DOHH2 (cell line): ENCODE measurements around the gene PRKAR2B.
"Not testable (repeated sequence)": the region's sequence is repeated elsewhere in the genome, so short reads cannot be mapped to it uniquely, and the experiment has no call there.

Source experiments
- H3F3A ChIP-seq: fragments of 200-600 bp; sonication (generic), shearing (Covaris generic); 2 replicates; pipeline ENCODE4 v1.6.0; 2016; ENCODE audit warnings: antibody characterized with exemption, mild to moderate bottlenecking; ENCODE audit not compliant: control insufficient read depth, insufficient read depth
- H3K27ac ChIP-seq: fragments of 200-600 bp; sonication (generic); 2 replicates; pipeline ENCODE4 v1.5.1; 2014; ENCODE audit warnings: low read depth, mild to moderate bottlenecking, low read length, moderate library complexity
- H3K27me3 ChIP-seq: fragments of 200-600 bp; sonication (generic); 2 replicates; pipeline ENCODE4 v1.6.1; 2014; ENCODE audit warnings: mild to moderate bottlenecking, low read length, mixed read lengths; ENCODE audit not compliant: control insufficient read depth
- H3K36me3 ChIP-seq: fragments of 200-600 bp; sonication (generic); 2 replicates; pipeline ENCODE4 v1.6.1; 2014; ENCODE audit warnings: mild to moderate bottlenecking, low read length, moderate library complexity, mixed read lengths; ENCODE audit not compliant: control insufficient read depth
- H3K4me1 ChIP-seq: fragments of 200-600 bp; sonication (generic); 2 replicates; pipeline ENCODE4 v1.6.1; 2014; ENCODE audit warnings: mild to moderate bottlenecking, low read length, mixed read lengths; ENCODE audit not compliant: control insufficient read depth
- H3K4me2 ChIP-seq: fragments of 200-600 bp; sonication (generic); 2 replicates; pipeline ENCODE4 v1.6.0; 2014; ENCODE audit warnings: mild to moderate bottlenecking, low read length, moderate library complexity
- H3K4me3 ChIP-seq: fragments of 200-600 bp; sonication (generic); 2 replicates; pipeline ENCODE4 v1.5.1; 2014; ENCODE audit warnings: mild to moderate bottlenecking, low read length, mixed read lengths
- H3K79me2 ChIP-seq: fragments of 200-600 bp; sonication (generic); 2 replicates; pipeline ENCODE4 v1.6.1; 2014; ENCODE audit warnings: mild to moderate bottlenecking, low read length, mixed read lengths; ENCODE audit not compliant: control insufficient read depth
- H3K9me2 ChIP-seq: fragments of 200-600 bp; sonication (generic); replicated peaks from 2 replicates; pipeline ENCODE4 v1.6.1; 2014; ENCODE audit warnings: mild to moderate bottlenecking, low read length, mixed read lengths; ENCODE audit not compliant: control insufficient read depth
- H3K9me3 ChIP-seq: fragments of 200-600 bp; sonication (generic); 2 replicates; pipeline ENCODE4 v1.6.1; 2014; ENCODE audit warnings: antibody characterized with exemption, low read length, mixed read lengths; ENCODE audit not compliant: control insufficient read depth, insufficient read depth
- H4K20me1 ChIP-seq: fragments of 200-600 bp; sonication (generic); 2 replicates; pipeline ENCODE4 v1.6.0; 2014; ENCODE audit warnings: low read depth, mild to moderate bottlenecking, antibody characterized with exemption, low read length, moderate library complexity; ENCODE audit not compliant: control insufficient read depth, insufficient read depth
- CTCF ChIP-seq: fragments of 200-600 bp; sonication (generic); IDR thresholded peaks from one replicate; pipeline ENCODE4 v1.5.1; 2014; ENCODE audit warnings: antibody characterized with exemption, mild to moderate bottlenecking, low read depth, low read length; ENCODE audit not compliant: poor library complexity, severe bottlenecking
- EZH2phosphoT487 ChIP-seq: fragments of 200-600 bp; sonication (generic); IDR thresholded peaks from 2 replicates; pipeline ENCODE4 v1.6.1; 2017; ENCODE audit warnings: borderline replicate concordance, mild to moderate bottlenecking, antibody characterized with exemption, low read length, moderate library complexity, mixed read lengths

The PRKAR2B gene

GRCh38 chr7:107152011-107152410 is 107.5 kb downstream of the PRKAR2B start:
- TF ChIP-seq CTCF, result no peak
- no peak for TF ChIP-seq EZH2phosphoT487
- Histone ChIP-seq H3K4me1 (peaks cover 43% of the 10 kb centered on the region), H3K27ac (no peak overlapping the region), H3K36me3 (peaks cover 66% of the 10 kb centered on the region), H3K27me3 (no peaks in the 10 kb centered on the region), H3K79me2 (0 out of 2 replicates have a peak, but pooled peaks cover 6% of the 10 kb centered on the region), H4K20me1 (no peaks in the 10 kb centered on the region), H3K9me3 (no peaks in the 10 kb centered on the region), H3K4me2 (no peak overlapping the region), H3F3A (peaks cover 8% of the 10 kb centered on the region; the same call in 1 of the 2 replicates), H3K4me3 (no peak overlapping the region), H3K9me2 (no peaks in the 10 kb centered on the region)

GRCh38 chr7:107154826-107155225 is 110.3 kb downstream of the PRKAR2B start:
- Histone ChIP-seq H3K9me3 (no peaks in the 10 kb centered on the region), H3F3A (peaks cover 12% of the 10 kb centered on the region; the same call in 1 of the 2 replicates), H3K4me2 (no peak overlapping the region), H3K27ac (no peak overlapping the region), H3K27me3 (no peaks in the 10 kb centered on the region), H3K9me2 (no peaks in the 10 kb centered on the region), H3K4me1 (peaks cover 16% of the 10 kb centered on the region), H4K20me1 (no peaks in the 10 kb centered on the region), H3K36me3 (peaks cover 76% of the 10 kb centered on the region), H3K4me3 (no peak overlapping the region), H3K79me2 (no peaks in the 10 kb centered on the region)
- TF ChIP-seq EZH2phosphoT487 (no peak), CTCF (no peak)

- peaks cover 84% of the 10 kb centered on the region for H3K36me3 ChIP-seq
- not testable (repeated sequence) for H3K79me2 ChIP-seq
These were observed 111.2 kb downstream of the PRKAR2B start for GRCh38 chr7:107155726-107156125.

GRCh38 chr7:107157091-107157490 is 112.6 kb downstream of the PRKAR2B start:
- H3F3A ChIP-seq, result peaks cover 15% of the 10 kb centered on the region; the same call in 1 of the 2 replicates
- no peaks in the 10 kb centered on the region for H3K27me3 ChIP-seq
- H4K20me1 ChIP-seq, result no peaks in the 10 kb centered on the region
- H3K9me3 ChIP-seq, result no peaks in the 10 kb centered on the region
- TF ChIP-seq EZH2phosphoT487 (no peak), CTCF (no peak)
- peaks cover 76% of the 10 kb centered on the region for H3K36me3 ChIP-seq
- no peaks in the 10 kb centered on the region for H3K9me2 ChIP-seq
- no peak overlapping the region for H3K4me3 ChIP-seq
- no peak overlapping the region for H3K4me2 ChIP-seq
- no peaks in the 10 kb centered on the region for H3K79me2 ChIP-seq
- H3K27ac ChIP-seq, result no peak overlapping the region
- H3K4me1 ChIP-seq, result peaks cover 8% of the 10 kb centered on the region

More at GRCh38 chr7:107155726-107156125, 111.2 kb downstream of the PRKAR2B start:
- H3K9me3 ChIP-seq, H3K9me2 ChIP-seq, H3K27ac ChIP-seq, H4K20me1 ChIP-seq, H3K4me2 ChIP-seq, H3K4me1 ChIP-seq, H3K4me3 ChIP-seq, H3K27me3 ChIP-seq: not testable (repeated sequence)
- peaks cover 15% of the 10 kb centered on the region; the same call in 1 of the 2 replicates for H3F3A ChIP-seq
